ENCODE results near the gene FHDC1.

FHDC1 gene

DNA sequence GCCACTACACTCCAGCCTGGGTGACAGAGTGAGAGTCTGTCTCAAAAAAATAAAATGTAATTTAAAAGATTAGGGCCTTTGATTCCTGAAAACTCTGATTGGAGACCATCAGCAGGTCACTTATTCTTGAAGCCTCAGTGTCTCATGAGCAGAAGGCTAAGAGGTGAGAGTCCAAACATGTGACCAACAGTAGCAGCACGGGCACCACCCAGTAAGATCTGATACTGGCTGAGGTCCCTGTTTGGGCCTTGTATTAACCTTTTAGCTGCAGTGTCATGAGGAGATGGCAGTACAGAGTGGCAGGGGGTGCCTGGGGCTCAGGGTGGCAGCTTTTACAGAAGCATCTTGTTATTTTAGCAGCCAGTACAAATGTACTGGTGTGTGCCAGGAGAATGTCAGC is 89.3 kb downstream of the FHDC1 start:
- H3K4me1 ChIP-seq (ENCODE audit: control insufficient read depth, insufficient read depth, low read length), result peaks cover 3% of the 10 kb centered on the region
- no peak overlapping the region for H3K9ac ChIP-seq (ENCODE audit: low read length)
- no peaks in the 10 kb centered on the region for H3K36me3 ChIP-seq (ENCODE audit: control insufficient read depth, insufficient read depth, low read length)
- no peak overlapping the region for H3K27ac ChIP-seq (ENCODE audit: low read depth, low read length)
- no peaks in the 10 kb centered on the region for H3K27me3 ChIP-seq (ENCODE audit: control insufficient read depth, insufficient read depth, low read length)
- no peak overlapping the region for H3K4me3 ChIP-seq (ENCODE audit: low read length)

GRCh38 chr4:153026591-153027346 is 90.6 kb downstream of the FHDC1 start:
- Histone ChIP-seq H3K27ac (ENCODE audit: low read depth, low read length) (no peak overlapping the region), H3K9ac (ENCODE audit: low read length) (no peak overlapping the region), H3K27me3 (ENCODE audit: control insufficient read depth, insufficient read depth, low read length) (no peaks in the 10 kb centered on the region), H3K36me3 (ENCODE audit: control insufficient read depth, insufficient read depth, low read length) (no peaks in the 10 kb centered on the region), H3K4me1 (ENCODE audit: control insufficient read depth, insufficient read depth, low read length) (no peaks in the 10 kb centered on the region), H3K4me3 (ENCODE audit: low read length) (no peak overlapping the region)

- no peaks in the 10 kb centered on the region for H3K27me3 ChIP-seq (ENCODE audit: control insufficient read depth, insufficient read depth, low read length)
Measured at GRCh38 chr4:153027866-153028265, 91.7 kb downstream of the FHDC1 start.

DNA sequence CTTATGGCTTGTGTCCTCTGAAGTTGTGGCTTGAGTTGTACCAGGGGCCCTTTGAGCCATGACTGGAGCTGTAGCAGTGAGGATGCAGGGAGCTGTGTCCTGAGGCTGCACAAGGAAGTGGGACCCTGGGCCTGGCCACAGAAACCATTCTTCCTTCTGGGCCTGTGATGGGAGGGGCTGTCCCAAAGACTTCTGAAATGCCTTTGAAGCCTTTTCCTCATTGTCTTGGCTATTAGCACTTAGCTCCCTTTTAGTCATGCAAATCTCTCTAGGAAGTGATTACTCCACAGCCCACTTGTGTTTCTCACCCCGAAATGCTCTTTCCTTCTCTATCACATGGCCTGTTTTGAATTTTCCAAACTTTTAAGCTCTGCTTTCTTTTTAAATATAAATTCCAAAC is 92.4 kb downstream of the FHDC1 start:
- H3K27me3 ChIP-seq (ENCODE audit: control insufficient read depth, insufficient read depth, low read length), result no peaks in the 10 kb centered on the region
- H3K27ac ChIP-seq (ENCODE audit: low read depth, low read length), result no peak overlapping the region
- H3K9ac ChIP-seq (ENCODE audit: low read length), result no peak overlapping the region
- H3K36me3 ChIP-seq (ENCODE audit: control insufficient read depth, insufficient read depth, low read length), result no peaks in the 10 kb centered on the region
- no peak overlapping the region for H3K4me3 ChIP-seq (ENCODE audit: low read length)
- no peaks in the 10 kb centered on the region for H3K4me1 ChIP-seq (ENCODE audit: control insufficient read depth, insufficient read depth, low read length)

More at GRCh38 chr4:153027866-153028265, 91.7 kb downstream of the FHDC1 start:
- H3K36me3 ChIP-seq (ENCODE audit: control insufficient read depth, insufficient read depth, low read length), result no peaks in the 10 kb centered on the region
- H3K4me1 ChIP-seq (ENCODE audit: control insufficient read depth, insufficient read depth, low read length), result no peaks in the 10 kb centered on the region
- H3K27ac ChIP-seq (ENCODE audit: low read depth, low read length), result no peak overlapping the region
- H3K9ac ChIP-seq (ENCODE audit: low read length), result no peak overlapping the region
- no peak overlapping the region for H3K4me3 ChIP-seq (ENCODE audit: low read length)
